Right atrium auricular region (tissue), 2 donors: ENCODE data around the gene TOM1L2. TPM values are rescaled to one million over a fixed set of nuclear protein-coding genes. Genes with fewer than 3 reads are reported as not detected.

Experiments
- DNase-seq: peaks from one replicate; pipeline ENCODE4 v3.0.0-alpha.2; 2019; ENCODE audit warnings: low spot score
- H3K27ac ChIP-seq, 2 donors: fragments of 200-600 bp; sonication (generic); 1 replicate in 1 of 2; 2 replicates in 1 of 2; pipeline ENCODE4 v1.5.1; 2016 to 2019
- H3K27me3 ChIP-seq, 2 donors: fragments of 200-600 bp; sonication (generic); one replicate each; pipeline versions ENCODE4 v1.5.1 to v1.6.0; 2017 to 2019
- H3K36me3 ChIP-seq: fragments of 200-600 bp; sonication (generic); one replicate; pipeline ENCODE4 v1.5.1; 2016
- H3K4me1 ChIP-seq, 2 donors: fragments of 200-600 bp; sonication (generic); one replicate each; pipeline versions ENCODE4 v1.5.1 to v1.6.0; 2017 to 2019
- H3K4me3 ChIP-seq, 2 donors: fragments of 200-600 bp; sonication (generic); 1 replicate in 1 of 2; 2 replicates in 1 of 2; pipeline ENCODE4 v1.5.1; 2017 to 2019; ENCODE audit warnings: mild to moderate bottlenecking in 1 of 2, moderate library complexity in 1 of 2
- H3K9me3 ChIP-seq, 2 donors: fragments of 200-600 bp; sonication (generic); one replicate each; pipeline ENCODE4 v1.5.1; 2019
- total RNA-seq, 2 donors: library from RNA; depleted of rRNA; stranded (reverse); fragments of >200 nt; gene quantifications; one replicate each; pipeline ENCODE4 v1.1.0, GENCODE V29; 2016
- TF ChIP-seq, protein P1 (sequence below), 2 donors: fragments of 200-600 bp; sonication (generic); IDR thresholded peaks; one replicate each; pipeline ENCODE4 v1.5.1; 2019; ENCODE audit warnings: antibody characterized with exemption in 2 of 2

TOM1L2 gene
- total RNA-seq, 2 donors from 2014 or later = 186 to 347 TPM

DNA sequence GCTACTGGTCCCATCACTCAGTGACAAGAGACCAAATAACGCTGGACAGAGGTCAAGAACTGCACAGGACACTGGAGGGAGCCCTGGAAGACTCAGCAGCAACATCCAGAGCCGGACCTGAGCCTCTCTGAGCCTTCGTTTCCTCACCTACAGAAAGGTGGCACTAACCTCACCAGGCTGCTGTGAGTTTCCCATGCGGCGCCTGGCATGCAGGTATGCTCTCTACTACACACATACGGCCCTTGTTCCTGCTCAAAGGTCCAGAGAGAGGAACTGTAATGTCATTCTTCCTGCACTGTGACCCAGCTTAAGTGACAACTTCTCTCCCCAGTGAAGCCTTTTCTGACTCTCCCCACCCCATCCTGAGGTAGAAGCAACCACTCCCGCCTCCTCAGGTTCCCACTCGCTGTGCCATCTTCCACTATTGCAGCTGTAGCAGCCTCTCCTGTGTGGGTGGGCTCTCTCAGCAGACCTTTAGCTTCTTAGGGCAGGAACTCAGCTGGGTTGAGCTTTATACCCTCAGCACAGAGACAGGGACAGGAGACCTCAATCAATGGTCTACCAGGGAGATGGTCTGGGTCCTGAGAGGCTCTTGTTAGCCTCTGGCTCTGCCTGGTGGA is 91.5 kb downstream of the TOM1L2 start:
- Histone ChIP-seq H3K4me3 (no peak overlapping the region), H3K36me3 (peaks cover 58% of the 10 kb centered on the region), H3K27me3 (no peaks in the 10 kb centered on the region), H3K27ac (no peak overlapping the region), H3K4me1 (peaks cover 9 to 32% of the 10 kb centered on the region in 2 donors), H3K9me3 (no peaks in the 10 kb centered on the region)
- TF ChIP-seq, protein P1, sequence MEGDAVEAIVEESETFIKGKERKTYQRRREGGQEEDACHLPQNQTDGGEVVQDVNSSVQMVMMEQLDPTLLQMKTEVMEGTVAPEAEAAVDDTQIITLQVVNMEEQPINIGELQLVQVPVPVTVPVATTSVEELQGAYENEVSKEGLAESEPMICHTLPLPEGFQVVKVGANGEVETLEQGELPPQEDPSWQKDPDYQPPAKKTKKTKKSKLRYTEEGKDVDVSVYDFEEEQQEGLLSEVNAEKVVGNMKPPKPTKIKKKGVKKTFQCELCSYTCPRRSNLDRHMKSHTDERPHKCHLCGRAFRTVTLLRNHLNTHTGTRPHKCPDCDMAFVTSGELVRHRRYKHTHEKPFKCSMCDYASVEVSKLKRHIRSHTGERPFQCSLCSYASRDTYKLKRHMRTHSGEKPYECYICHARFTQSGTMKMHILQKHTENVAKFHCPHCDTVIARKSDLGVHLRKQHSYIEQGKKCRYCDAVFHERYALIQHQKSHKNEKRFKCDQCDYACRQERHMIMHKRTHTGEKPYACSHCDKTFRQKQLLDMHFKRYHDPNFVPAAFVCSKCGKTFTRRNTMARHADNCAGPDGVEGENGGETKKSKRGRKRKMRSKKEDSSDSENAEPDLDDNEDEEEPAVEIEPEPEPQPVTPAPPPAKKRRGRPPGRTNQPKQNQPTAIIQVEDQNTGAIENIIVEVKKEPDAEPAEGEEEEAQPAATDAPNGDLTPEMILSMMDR (IDR thresholded peaks at IDR 0.05) = no peak
- no peak for DNase-seq

DNA sequence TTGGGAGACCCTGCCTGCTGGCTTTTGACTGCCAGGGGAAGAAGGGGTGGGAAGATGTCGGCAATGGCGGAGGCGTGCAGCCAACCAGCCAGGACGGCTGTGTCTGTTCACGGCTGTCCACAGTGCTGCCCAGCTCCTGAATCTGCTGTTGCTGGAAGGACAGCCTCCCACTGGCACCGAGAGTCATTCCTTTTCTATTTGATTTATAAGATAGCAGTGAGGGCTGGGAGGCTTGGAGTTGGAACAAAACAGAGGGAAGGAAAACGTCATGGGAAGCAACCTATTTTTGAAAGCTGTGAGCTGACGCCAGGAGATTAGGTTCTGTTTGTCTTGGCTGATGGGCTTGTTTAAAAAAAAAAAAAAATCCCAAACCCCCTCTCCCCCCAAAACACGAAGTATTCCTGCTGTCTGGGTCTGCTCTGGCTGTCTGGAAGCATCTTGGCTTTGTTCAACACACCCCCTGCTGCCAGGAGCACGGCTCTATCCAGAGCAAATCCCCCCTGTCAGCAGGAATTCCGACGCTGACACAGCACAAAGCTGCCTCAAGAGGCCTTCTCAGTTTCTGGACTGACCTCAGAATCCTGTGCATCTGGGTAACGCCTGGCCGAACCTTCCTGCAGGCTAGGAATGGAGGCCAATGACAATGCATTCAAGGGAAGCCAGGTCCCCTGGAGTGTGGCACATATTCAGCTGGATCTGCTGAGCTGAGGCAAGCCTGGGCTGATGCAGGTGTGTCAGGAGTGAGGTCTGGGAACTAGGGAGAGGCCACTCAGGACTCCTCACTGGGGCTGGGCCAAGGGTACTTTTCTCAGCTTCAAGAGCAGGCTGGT is 94.5 kb downstream of the TOM1L2 start:
- peak; percentile 86 for DNase-seq
- Histone ChIP-seq H3K36me3 (peaks cover 37% of the 10 kb centered on the region), H3K4me3 (peak overlapping the region in 1 of 2 donors; percentile 19), H3K9me3 (no peaks in the 10 kb centered on the region), H3K27me3 (no peaks in the 10 kb centered on the region), H3K27ac (peak overlapping the region; percentile 88 to 95), H3K4me1 (peaks cover 9 to 51% of the 10 kb centered on the region in 2 donors)
- TF ChIP-seq, protein P1 (IDR thresholded peaks at IDR 0.05) = peak in 1 of 2 donors; percentile 28

DNA sequence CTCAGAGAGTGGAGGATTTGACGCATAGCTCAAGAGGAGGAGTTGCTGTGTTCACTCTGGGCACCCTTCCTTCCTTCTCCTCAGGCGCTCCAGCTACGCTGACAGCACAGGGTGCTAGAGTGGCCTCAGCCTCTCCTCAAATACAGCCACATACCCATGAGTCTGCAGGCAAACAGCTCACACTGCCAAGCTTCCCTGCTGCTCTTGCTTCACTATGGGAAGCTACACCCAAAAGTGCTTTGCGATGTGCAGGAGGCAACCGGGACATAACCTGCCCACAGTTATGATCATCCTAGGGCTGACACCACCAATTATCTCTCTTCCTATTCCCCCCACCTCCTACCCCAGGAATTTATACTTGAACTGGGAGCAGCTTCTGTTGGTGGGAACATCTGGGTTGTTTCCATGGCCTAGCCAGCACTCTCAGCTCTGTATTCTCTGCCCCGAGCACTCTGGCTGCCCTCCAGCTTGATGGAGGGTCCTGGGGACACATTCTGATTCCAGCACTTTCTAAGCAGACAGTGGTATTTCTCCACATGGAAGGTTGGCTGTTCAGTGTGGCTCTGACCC is 95.2 kb downstream of the TOM1L2 start:
- Histone ChIP-seq H3K4me3 (peak overlapping the region in 1 of 2 donors; percentile 19), H3K9me3 (no peaks in the 10 kb centered on the region), H3K4me1 (peaks cover 9 to 57% of the 10 kb centered on the region in 2 donors), H3K36me3 (peaks cover 30% of the 10 kb centered on the region), H3K27ac (peak overlapping the region; percentile 88 to 95), H3K27me3 (no peaks in the 10 kb centered on the region)
- DNase-seq = peak; percentile 81
- TF ChIP-seq, protein P1 (IDR thresholded peaks at IDR 0.05) = no peak

DNA sequence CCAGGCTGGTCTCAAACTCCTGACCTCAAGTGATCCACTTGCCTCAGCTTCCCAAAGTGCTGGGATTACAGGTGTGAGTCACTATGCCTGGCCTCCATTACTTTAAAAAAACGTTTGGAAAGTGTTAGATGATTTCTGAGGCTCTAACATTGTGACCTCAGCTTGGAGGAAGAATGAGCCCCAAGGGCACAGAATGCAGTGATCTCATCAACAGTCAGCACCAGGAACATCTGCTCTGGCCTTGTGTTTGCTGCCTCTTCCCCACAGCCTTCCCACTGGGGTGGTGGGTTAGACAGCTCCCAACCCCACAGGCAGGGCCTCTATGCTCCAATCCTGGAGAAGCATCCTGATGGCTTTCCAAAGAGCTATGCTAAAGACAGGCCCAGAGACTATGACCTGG is 97.7 kb downstream of the TOM1L2 start:
- no peak for DNase-seq
- H3K4me1 ChIP-seq = peaks cover 9 to 58% of the 10 kb centered on the region in 2 donors
- peak overlapping the region; percentile 88 to 95 for H3K27ac ChIP-seq
- TF ChIP-seq, protein P1 (IDR thresholded peaks at IDR 0.05) = no peak
- no peaks in the 10 kb centered on the region for H3K27me3 ChIP-seq
- no peaks in the 10 kb centered on the region for H3K9me3 ChIP-seq
- peaks cover 19% of the 10 kb centered on the region for H3K36me3 ChIP-seq
- H3K4me3 ChIP-seq = no peak overlapping the region

DNA sequence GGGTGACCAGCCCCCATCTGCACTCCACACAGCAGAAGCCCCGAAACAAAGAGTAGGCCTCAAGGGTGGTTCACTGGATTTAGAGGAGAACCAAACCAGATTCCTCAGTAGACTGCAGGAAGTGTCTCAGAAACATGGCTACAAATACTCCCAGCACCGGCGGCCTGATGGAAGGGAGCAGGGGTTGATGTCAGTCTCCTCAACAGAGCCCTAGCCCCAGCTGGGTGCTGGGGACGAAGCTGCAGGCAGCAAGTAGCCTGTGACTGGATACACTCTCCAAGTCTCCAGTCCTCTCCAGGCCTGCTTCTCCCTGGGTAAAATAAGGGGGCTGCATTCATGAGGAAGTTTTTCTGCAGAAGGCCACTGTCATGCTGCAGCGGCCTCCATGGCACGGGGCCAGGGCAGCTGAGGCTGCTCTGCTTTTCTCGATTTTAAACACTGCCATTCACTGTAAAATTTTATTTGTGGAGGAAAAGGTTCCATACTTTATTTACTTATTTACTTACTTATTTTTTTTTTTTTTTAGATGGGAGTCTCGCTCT is 98.7 kb downstream of the TOM1L2 start:
- Histone ChIP-seq H3K4me1 (peaks cover 9 to 63% of the 10 kb centered on the region in 2 donors), H3K27me3 (no peaks in the 10 kb centered on the region), H3K9me3 (no peaks in the 10 kb centered on the region), H3K27ac (no peak overlapping the region), H3K36me3 (peaks cover 10% of the 10 kb centered on the region), H3K4me3 (no peak overlapping the region)
- DNase-seq = no peak
- TF ChIP-seq, protein P1 (IDR thresholded peaks at IDR 0.05) = no peak
